Stimulated activated CD4-positive, alpha-beta T cell treated with anti-CD3 and anti-CD28 coated beads, Interleukin-12 subunit alpha, Interleukin-12 subunit beta, amount 100 ng/mL, for 4 hours (primary cell): Measurements from ENCODE around the gene BIRC5.

Source experiments
- DNase-seq: peaks from one replicate; pipeline ENCODE4 v3.0.0-alpha.2; 2020

BIRC5 gene

DNA sequence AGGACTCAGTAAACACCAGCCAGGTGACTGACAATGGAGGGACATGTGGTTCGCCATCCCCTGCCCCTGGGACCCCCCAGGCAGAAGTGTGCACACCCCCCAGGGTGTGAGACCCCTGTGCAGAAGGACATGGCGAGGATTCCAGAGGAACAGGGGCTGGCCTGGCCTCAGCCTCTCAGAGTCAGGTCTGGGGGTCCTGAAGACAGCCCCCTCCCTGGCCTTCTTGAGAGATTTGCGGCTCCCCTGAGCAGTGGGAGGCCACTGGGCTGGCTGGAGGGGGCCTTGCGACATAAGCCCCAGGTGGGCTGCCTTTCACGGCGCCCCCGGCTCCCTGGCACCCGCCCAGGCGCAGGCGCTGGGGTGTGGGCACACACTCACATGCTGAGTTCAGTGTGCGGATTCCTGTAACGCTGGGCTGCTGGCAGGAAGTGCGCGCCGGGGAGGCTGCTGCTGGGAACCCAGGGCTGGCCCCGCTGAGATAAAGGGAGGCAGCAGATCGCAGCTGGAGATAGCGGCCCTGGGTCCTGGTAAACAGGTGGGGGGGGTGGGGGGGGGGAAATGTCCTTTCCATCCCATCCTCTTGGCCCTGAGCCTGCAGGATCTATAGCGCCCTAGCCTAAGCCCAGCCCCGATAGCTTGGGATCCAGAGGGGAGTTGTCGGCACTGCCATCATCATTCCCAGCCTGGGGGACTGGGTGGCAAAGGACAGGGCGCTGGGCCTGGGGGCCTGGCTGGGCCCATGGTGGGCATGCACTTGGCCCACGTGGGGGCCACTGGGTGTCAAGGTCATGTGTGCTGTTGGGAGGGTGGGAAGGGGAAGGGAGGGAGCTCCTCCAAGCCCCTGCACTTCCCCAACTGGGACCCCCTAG is 44.5 kb downstream of the BIRC5 start:
- peak; percentile 68 for DNase-seq

DNA sequence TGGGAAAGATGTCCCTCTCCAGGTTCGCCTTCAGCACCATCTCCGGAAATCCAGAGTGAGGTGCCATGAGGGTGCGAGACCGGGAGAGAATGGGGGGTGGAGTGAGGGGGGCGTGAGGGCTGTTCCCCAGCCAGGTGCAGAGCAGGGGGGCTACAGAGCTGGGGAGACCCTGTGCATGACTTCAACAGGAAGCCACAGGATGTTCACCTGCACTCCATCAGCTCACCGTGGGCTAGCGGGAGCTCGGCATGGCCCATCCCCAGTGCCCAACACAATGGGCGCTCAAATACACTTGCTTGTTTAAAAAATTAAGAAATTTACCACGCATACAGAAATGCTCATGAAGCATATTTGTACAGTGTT is 45.1 kb downstream of the BIRC5 start:
- no peak for DNase-seq

DNA sequence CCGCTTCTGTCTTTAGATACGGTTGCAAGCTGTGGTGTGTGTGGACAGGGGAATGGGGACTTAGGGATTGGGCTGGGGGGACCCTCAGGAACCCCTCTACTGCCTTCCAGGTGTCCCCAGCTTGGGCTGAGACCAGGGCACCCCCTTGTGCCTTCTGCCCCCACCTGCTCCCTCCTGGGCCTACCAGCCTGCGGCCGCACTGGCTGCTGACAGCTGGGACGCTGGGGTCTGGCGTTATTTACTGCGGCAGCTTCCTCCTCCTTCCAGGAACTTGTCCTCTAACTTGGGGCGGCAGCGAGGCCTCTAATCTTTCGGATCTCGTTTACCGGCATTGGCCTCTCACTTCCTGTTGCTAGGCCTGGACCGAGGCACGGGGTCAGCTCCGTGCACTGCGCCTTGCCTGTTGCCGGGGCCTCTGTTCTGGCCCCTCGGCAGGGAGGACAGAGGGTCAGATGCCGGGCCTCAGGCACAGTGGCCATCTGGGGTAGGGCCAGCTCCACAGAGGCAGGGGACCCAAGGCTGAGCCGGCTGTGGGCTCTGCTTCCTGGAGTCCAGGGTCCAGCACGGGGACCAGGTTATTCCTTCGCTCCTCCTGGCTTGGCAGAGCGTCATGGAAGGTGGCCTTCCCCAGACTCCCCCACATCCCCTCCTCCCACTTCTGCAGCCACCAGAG is 49.1 kb downstream of the BIRC5 start:
- DNase-seq, result no peak

DNA sequence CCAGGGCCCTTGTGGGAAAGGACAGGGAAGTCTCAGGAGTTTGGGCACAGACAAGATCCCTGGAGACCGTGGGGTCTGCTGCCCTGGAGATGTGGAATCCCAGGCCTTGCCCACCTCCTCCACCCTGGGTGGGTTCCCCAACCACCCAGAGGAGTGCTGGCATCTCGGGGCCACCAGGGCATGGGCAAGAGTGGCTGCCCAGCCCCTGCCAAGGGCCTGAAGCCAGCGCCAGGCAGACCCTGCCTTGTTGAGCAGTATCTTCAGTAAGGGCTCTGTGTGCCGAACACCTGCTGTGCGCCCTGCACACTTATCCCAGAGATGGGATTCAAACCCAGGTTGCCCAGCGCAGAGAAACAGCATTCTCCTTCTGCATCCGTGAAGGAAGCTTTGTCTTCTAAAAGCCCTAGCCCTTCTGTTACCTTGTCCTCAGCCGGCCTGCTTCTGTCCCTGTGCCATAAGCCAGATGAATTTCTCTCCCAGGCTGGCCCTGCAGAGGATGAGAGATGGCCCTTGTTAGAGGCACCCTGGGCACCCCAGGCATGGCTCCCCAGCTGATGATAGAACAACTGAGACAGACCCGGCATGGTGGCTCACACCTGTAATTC is 49.8 kb downstream of the BIRC5 start:
- no peak for DNase-seq

DNA sequence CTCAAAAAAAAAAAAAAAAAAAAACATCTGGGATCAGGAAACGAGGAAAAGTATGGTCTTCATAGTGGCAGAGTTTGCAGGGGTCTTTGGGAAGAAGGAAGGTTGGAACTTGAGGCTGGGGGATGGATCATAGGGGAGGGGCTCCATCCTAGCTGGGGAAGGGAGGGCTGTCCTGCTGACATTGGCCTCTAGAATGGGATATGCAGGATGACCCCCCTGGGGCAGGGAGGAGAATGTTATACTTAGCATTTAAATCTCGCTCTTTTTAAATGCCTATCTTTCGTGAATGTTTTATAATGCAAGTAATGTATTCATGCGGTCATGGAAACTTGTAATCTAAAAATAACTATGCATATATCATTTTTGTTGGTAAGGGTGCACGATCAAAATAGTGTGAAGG is 50.5 kb downstream of the BIRC5 start:
- no peak for DNase-seq

DNA sequence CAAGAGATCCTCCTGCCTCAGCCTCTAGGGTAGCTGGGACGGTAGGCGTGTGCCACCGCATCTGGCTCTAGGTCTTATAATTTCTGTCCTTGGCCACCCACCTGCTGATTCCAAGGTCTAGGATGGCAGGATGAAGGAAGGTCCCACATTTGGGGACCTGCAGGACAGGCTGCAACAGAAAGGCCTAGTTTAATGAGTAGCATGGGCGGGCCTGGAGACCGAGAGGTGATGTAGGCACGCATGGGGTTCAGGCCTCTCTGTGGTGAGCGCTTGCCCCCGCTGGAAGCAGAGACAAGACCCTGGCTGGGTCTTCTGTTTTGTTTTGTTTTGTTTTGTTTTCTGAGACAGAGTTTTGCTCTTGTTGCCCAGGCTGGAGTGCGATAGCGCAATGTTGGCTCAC is 51.1 kb downstream of the BIRC5 start:
- DNase-seq, result no peak

DNA sequence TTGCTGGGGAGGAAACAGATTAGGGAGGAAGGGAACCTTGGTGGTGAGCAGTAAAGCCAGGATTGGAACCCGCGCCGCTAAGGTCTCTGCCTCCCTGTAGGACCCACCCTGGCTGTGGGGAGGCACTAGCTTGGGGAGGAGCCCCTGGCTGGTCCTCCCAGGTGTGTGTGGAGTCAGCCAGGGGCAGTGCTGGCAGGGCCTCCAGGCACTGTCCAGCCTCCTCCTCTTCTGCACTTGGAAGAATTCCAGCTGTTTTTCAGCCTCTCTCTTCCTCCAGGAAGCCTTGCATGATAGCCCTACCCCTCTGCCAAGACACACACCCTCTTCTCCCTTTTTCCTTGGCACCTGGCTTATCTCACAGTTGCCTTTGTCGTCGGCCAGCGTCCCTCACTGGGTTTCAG is 52.2 kb downstream of the BIRC5 start:
- no peak for DNase-seq

DNA sequence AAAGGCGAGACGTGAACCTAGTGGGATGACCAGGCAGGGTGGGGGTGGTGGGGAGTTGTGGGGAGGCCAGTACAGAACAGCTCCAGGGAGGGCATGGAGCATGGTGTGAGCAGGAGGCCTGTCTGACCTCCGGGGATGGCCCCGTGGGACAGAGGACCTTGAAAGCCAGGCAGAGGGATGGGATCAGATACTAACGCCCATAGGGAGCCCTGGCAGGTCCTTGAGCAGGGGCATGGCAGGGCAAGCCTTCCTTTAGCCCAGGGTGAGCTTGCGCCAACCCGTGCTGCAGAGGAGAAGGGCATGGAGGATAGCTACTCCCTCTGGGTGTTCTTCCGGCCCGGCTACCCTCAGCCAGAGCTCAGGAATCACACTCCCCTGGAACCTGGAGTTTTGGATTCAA is 52.7 kb downstream of the BIRC5 start:
- no peak for DNase-seq

DNA sequence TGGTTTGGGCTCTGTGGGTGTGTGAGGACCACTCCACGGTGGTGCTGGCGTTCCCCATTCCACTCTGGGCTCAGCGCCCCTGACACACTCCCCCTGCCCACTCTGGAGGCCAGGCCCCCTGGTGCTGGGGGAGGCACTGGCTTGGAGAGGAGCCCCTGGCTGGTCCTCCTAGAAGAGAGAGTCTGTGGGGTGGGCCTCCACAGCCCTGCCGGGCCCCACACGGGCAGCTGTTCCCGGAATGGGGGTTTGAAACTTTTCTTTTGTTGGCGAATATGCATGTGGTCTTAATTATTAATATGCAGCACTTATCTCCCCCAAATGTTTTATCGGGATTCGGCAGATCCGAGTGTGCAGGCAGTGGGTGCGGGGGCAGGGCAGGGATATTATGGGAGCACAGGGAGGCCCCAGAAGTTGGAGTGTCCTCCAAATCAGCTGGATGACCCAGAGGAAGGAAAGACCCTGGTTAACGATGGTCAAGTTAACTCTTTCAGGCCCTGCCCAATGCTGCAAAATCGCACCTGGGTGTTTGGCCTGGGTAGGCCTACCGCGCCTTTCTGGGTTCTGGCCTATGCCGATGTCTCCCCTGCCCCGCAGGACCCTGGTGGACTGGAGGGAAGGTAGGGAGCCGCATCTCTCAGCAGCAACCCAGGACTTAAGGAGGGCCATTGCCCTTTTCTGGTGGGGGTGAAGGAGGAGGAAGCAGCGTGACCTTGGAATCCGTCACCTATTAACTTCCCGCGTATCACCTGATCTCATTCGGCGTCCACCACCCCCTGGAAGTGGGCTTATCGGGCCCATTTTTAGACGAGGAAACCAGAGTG is 53.4 kb downstream of the BIRC5 start:
- DNase-seq, result no peak

DNA sequence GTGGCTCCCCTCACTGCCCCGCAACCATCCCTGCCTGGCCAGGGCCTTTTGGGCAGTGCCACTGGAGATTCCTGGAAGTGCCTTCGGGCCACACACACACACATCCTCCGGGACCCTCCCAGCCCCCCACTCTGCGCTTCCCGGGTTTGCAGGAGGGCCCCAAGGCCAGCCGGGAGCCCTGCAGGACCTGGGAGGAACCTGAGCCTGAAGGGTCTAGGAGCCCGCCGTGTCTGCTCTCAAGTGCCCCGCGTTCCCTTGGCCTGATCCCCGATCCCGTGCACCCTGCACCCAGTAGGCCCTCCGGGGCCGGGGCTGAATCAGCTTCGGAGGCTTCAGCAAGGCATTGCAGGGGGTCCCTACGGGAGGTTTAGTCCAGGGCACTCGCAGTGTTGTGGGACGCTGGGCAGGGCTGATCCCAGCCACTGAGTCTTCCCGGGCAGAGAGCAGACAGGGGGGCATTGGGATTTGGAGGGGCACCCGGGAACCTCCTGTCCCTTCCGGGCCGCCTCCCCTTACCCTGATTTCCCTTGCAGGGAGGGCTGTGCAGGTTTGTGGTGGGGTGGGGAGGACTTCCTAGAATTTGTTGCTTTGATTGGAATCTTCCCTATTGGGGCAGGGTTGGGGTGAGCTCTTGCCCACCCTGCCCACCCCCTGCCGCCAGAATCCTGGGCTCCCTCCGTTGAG is 54.3 kb downstream of the BIRC5 start:
- DNase-seq, result no peak

DNA sequence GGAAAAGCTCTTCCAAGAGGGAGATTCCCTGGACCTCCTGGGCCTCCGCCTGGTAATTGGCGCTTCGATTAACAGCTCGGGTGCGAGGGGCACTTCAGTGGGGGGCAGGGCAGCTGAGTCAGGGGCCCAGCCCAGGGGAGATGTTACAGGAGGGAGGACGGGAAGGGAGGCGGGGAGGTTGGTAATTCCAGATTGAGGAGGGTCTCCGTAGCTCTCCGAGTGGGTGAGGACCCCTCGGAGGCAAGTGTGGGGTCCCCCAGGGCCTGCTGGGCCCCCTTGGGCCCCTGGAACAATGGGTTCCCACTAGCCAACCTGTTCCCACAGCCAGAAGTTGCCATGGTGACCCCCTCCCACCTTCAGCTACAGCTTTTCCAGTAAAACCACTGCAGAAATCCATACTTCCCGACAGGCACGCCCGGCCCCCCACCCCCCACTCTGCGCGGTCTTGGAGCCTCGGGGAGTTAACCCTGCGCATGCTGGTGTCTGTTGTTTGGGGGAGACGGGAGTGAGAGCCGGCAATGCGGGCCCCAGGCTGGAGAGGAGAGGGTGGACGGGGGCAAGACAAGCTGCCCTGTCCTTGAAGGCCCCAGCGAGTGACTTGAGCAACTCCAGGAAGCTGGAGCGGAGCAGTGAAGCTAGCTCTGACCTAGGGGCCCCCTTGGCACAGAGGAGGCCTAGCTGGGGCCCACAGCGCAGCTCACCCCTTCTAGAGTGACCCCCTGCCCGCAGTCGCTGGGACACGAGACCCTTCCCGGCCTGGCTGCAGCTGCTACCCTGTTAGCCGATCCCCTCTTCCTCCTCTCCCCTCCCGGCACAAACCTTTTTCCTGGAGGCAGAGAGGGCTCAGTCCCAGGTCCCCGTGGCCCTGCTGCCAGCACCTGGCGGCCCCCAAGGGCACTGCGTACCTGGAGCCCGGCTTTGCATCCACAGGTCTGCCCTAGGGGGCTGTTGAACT is 55.2 kb downstream of the BIRC5 start:
- no peak for DNase-seq

DNA sequence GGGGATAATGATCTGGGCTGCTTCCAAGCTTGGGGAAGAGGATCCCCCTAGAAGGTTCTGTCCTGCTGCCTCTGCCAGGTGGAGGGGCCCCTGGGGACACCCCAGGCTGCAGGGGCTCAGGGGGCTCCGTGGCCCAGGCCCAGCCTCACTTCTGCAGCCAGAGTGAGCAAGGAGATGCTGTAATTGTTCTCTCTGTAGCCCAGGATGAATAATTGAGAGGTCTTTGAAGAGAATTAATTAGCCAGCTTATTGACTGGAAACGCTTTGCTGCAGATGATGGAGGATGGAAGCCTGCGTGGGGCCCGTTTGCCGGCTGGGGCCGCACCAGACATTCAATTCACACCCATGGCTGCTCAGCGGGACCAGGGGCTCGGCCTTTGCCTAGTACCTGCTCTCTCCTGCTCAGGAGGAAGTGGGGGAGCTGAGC is 55.9 kb downstream of the BIRC5 start:
- DNase-seq, result no peak

DNA sequence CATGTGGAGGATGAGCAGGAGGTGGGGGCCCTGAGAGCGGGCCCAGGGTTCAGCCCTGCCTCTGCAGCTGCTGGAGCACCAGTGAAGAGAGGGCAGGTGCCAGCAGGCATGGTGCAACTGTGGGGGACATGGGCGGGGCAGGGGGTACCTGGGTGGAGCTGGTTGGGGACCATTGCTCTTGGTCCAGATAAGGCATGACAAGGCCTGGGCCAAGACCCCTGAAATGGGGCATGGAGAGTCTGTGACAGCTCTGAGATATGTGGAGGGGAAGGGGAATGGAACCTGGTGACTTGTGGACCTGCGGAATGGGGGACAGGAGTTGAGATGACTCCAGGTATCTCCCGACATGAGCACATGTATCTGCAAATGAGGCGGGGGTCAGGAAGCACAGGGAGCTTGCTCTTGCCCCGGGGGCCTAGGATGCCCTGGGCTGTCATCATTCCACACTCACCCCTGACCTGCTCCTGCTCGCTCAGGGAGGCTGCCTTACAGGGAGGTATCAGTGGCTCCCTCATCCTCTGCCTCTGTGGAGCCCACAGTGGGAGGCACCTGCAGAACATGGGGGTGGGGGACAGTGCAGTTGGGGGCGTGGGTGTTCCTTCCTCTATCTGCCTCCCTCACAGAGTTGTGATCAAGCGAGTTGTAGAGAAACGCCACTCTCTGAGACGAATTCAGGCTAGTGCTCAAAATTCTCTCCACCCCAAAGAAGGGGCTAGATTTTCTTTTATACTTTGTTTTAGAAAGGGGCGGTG is 57.5 kb downstream of the BIRC5 start:
- no peak for DNase-seq

DNA sequence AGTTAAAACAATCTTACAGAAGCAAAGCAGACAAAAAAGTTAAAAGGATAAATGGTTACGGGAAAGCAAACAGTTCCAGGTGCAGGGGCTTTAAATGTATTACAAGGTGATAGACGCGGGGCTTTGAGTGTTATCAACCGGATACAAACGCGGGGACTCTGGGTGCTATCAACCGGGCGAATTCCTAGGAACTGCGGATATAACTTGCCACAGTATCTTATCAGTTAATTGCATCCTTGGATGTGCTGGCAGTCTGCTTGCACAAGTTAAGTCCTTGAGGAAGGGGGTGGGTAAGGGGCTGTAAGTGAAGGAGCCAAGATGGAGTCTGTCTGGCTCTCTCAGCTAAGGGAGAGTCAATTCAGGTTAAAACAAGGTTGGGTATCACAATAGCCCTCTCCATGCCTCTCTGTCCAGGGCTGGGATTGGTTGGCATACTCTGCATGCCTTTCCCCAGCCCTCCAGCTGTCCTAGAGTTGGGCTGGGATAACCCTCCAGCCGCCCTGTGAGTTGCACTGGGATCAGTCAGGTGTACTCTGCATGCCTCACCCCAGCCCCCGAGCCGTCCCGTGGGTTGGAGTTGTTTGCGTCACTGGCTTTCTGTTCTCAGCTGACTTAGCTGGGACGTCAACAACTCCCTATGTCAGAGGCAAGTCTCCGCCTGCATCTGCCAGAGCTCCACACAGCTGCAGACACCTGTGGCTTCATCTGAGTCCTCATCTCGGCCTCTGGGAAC is 58.3 kb downstream of the BIRC5 start:
- DNase-seq, result peak; percentile 47

DNA sequence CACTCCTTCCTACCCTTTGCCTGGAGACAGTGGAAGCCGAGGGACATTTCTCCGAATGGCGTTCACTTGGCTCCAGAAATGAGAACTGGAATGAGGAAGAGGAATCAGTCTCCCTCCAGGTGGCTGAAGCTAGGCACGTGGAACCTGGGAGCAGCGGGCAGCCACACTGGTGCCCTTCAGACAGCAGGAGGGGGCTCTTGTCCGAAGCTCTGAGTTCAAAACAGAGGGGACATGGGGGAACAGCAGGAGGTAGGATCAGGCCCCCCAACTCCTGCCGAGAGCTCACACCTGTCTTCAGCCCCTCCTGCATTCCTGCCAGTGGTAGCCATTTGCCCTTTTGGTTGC is 58.8 kb downstream of the BIRC5 start:
- DNase-seq, result no peak

DNA sequence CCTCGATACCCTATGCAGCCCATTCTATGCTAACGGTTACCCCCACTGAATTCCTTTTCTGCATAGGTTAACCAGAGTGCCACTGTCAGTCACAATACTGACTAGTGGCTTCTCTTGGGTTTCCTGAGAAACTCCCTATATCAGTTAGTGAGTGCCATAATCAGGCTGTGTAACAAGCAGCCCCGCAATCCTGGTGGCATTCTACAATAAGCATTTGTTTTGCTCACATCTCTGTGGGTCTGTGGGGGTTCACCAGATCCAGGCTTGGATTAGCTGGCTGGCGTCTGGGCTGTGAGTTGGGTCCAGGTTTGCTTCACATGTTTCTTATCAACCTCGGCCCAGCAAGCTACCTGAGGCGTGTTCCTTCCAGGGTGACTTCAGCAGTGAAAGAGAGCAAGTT is 59.8 kb downstream of the BIRC5 start:
- DNase-seq, result no peak
